Measurements from ENCODE around the gene ITPR2. TPM values are rescaled to one million over a fixed set of nuclear protein-coding genes. Genes with fewer than 3 reads are reported as not detected.
A peak's percentile ranks its signal among the peaks of the same experiment; 100 is the strongest.

The ITPR2 gene
- polyA plus RNA-seq, 2 of the 4 experiments (the other 2 are of a cell fraction), result 3.1 to 8.1 TPM

GRCh38 chr12:26871985-26872384, 39.0 kb upstream of the ITPR2 start:
- no peak for ATAC-seq
- Histone ChIP-seq H3K4me2 (no peak overlapping the region), H3K27ac (no peak overlapping the region), H3K9me3 (no peaks in the 10 kb centered on the region), H3K4me3 (no peak overlapping the region), H3K4me1 (peaks cover 12% of the 10 kb centered on the region; the same call in 2 of the 3 replicates)
- CTCF ChIA-PET, result interaction anchor here (6.1 kb wide), 1 partner anchor 14 kb away, joined by 46 read pairs; no protein-coding TSS in a partner anchor
- WGBS (ENCODE audit: missing lambda C conversion rate), result 92% methylated on average over 2 of the region's 2 CpGs
- TF ChIP-seq HEYL (CRISPR knock-in tag; IDR thresholded peaks at IDR 0.05) (no peak), EHMT2 (IDR thresholded peaks at IDR 0.05; ENCODE audit: low read depth) (no peak)
- POLR2A ChIA-PET, result no interaction called here
- no peak for DNase-seq (ENCODE audit: low read depth in 1 of 2, low spot score in 1 of 2)
- no peak for FAIRE-seq

DNA sequence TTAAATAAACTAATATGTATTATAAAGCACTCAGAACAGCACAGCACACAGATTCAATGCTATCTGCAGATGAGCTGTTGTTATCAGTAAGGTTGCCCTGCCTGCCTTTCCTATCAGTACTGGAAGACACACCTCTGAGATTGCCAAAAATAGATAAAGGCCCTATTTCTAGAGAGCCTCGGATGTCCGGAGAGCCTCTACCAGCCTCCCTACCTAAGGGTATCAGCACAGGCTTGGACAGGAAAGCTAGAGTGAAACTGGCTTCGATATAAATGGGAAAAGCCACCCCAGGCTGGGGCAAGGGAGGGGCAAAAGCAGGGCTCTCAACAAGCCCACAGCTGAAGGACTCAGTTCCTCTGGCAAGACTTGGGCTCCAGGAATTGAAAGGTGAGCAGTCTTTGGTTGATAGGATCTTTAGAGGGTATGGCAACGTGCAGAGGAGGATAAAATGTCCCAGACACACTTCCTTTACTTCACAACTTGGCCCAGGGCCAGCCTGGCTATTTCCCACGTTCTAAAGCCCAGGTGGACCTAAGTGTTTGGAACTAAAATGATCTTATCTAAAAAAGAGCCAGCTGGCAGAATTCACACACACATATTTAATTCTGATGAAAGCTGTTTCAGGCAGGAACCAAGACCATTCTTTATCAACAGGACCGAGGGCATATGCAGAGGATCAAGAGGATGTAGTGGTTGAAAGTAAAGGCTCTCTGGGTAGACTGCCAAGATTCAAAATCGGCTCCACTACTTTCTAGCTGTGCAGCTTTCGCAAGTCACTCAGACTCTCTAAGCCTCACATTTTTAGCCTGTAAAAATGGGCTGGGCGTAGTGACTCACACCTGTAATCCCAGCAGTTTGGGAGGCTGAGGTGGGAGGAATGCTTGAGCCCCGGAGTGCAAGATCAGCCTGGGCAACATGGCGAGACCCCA, 37.8 kb upstream of the ITPR2 start:
- Histone ChIP-seq H3K9me3 (no peaks in the 10 kb centered on the region), H3K4me2 (peak overlapping the region; percentile 27), H3K4me1 (peaks cover 12% of the 10 kb centered on the region; the same call in 2 of the 3 replicates), H3K4me3 (no peak overlapping the region), H3K27ac (peak overlapping the region in 1 of 2 experiments; percentile 29; a peak in 1 of 6 replicates)
- TF ChIP-seq CEBPB (IDR thresholded peaks at IDR 0.05), result 0 out of 4 replicates have a peak, but pooled peaks of 1 of the 2 experiments have one; percentile 7
- TF ChIP-seq ZFP36 (IDR thresholded peaks at IDR 0.05; ENCODE audit: borderline replicate concordance, partially characterized antibody), result no peak
- ATAC-seq (peak; percentile 54 to 69; a peak in 5 of 6 replicates), FAIRE-seq (no peak), DNase-seq (ENCODE audit: low read depth in 1 of 2, low spot score in 1 of 2) (peak in 1 of 2 experiments; percentile 26)
- WGBS (ENCODE audit: missing lambda C conversion rate), result 40% methylated on average over 11 of the region's 11 CpGs
- POLR2A ChIA-PET, result no interaction called here
- CTCF ChIA-PET, result interaction anchor here (0.8 to 6.1 kb wide), 4 partner anchors 15 to 39 kb away, joined by 3 to 46 read pairs (median 4); no protein-coding TSS in a partner anchor

DNA sequence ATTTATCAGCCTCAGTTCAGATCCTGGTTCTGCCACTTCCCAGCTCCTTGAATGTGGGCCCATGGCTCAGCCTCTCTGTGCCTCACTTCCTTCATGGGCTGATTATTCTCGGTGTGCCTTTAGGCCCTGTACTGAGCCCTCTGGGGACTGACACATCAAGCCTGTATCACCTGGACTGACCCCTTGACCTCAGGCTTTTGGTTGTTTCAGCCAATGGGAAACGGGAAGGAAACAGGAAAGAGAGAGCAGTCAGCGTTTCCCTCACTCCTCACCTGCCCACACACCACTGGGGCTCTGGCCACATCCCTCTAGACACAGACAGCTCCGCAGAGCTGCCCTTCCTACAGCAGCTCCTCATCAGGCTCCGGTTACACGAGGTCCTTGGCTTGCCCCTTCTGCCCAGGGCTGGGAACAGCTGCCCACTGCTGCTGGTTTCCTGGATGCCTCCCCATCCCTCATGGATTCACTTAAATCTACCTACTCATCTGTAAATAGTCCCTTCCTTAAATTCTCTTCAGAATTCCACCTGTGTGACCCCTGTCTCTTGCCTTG, 37.0 kb upstream of the ITPR2 start:
- DNase-seq (ENCODE audit: low read depth in 1 of 2, low spot score in 1 of 2), result no peak
- WGBS (ENCODE audit: missing lambda C conversion rate), result 78% methylated on average over 6 of the region's 6 CpGs
- Histone ChIP-seq H3K4me2 (no peak overlapping the region), H3K4me3 (no peak overlapping the region), H3K27ac (no peak overlapping the region), H3K4me1 (peaks cover 12% of the 10 kb centered on the region; the same call in 2 of the 3 replicates), H3K9me3 (no peaks in the 10 kb centered on the region)
- FAIRE-seq, result no peak
- no peak for TF ChIP-seq REST (IDR thresholded peaks at IDR 0.05)
- TF ChIP-seq MAFK (IDR thresholded peaks at IDR 0.05; ENCODE audit: partially characterized antibody), result no peak
- no peak for TF ChIP-seq TFCP2L1 (CRISPR knock-in tag; IDR thresholded peaks at IDR 0.05)
- TF ChIP-seq HOXB5 (CRISPR knock-in tag; IDR thresholded peaks at IDR 0.05), result no peak
- TF ChIP-seq, protein P1, sequence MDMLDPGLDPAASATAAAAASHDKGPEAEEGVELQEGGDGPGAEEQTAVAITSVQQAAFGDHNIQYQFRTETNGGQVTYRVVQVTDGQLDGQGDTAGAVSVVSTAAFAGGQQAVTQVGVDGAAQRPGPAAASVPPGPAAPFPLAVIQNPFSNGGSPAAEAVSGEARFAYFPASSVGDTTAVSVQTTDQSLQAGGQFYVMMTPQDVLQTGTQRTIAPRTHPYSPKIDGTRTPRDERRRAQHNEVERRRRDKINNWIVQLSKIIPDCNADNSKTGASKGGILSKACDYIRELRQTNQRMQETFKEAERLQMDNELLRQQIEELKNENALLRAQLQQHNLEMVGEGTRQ (IDR thresholded peaks at IDR 0.05), result no peak
- no peak for TF ChIP-seq ZSCAN20 (CRISPR knock-in tag; IDR thresholded peaks at IDR 0.05)
- TF ChIP-seq HDAC2 (IDR thresholded peaks at IDR 0.05), result no peak
- TF ChIP-seq, protein P2, sequence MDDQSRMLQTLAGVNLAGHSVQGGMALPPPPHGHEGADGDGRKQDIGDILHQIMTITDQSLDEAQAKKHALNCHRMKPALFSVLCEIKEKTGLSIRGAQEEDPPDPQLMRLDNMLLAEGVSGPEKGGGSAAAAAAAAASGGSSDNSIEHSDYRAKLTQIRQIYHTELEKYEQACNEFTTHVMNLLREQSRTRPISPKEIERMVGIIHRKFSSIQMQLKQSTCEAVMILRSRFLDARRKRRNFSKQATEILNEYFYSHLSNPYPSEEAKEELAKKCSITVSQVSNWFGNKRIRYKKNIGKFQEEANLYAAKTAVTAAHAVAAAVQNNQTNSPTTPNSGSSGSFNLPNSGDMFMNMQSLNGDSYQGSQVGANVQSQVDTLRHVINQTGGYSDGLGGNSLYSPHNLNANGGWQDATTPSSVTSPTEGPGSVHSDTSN (IDR thresholded peaks at IDR 0.05), result no peak
- TF ChIP-seq CHD4 (IDR thresholded peaks at IDR 0.05; ENCODE audit: borderline replicate concordance), result no peak
- TF ChIP-seq RNF2 (IDR thresholded peaks at IDR 0.05; ENCODE audit: borderline replicate concordance, low read depth), result no peak
- no peak for TF ChIP-seq NR3C1 (IDR thresholded peaks at IDR 0.05)
- TF ChIP-seq RAD21 (conservative IDR thresholded peaks at IDR 0.05 in 1 of 2, IDR thresholded peaks at IDR 0.05 in 1 of 2), result no peak
- no peak for TF ChIP-seq MAX (IDR thresholded peaks at IDR 0.05)
- TF ChIP-seq ESRRA (IDR thresholded peaks at IDR 0.05; ENCODE audit: borderline replicate concordance, low read length), result no peak
- no peak for TF ChIP-seq CBX8 (IDR thresholded peaks at IDR 0.05)
- TF ChIP-seq FOXS1 (CRISPR knock-in tag; IDR thresholded peaks at IDR 0.05), result no peak
- no peak for TF ChIP-seq SREBF2 (IDR thresholded peaks at IDR 0.05)
- CTCF ChIA-PET, result interaction anchor here (1.0 to 6.1 kb wide), 5 partner anchors 13 to 37 kb away, joined by 3 to 46 read pairs (median 5); partner anchors contain the start of gene ITPR2
- ATAC-seq, result peak; percentile 19 to 45; a peak in 3 of 6 replicates
- POLR2A ChIA-PET, result no interaction called here

All from A549 (cell line).